Measurements from ENCODE around the gene PPP1R3G. TPM values are rescaled to one million over a fixed set of nuclear protein-coding genes. Genes with fewer than 3 reads are reported as not detected.

PPP1R3G gene
- total RNA-seq, 4 donors from 2014 or later, result 0.56 to 1.8 (median 1.3) TPM

DNA sequence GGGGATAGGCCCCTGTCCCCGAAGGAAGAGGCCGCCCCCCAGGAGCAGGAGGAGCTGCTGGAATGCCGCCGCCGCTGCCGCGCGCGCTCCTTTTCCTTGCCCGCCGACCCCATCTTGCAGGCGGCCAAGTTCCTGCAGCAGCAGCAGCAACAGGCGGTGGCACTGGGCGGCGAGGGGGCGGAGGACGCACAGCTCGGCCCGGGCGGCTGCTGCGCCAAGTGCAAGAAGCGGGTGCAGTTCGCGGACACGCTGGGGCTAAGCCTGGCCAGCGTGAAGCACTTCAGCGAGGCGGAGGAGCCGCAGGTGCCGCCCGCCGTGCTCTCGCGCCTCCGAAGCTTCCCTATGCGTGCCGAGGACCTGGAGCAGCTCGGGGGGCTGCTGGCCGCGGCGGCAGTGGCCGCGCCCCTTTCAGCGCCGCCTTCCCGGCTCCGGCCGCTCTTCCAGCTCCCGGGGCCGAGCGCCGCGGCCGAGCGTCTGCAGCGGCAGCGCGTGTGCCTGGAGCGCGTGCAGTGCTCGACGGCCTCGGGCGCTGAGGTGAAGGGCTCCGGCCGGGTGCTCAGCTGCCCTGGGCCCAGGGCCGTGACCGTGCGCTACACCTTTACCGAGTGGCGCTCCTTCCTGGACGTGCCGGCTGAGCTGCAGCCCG, 630 bp downstream of the PPP1R3G start:
- ATAC-seq (ENCODE audit: low FRiP score) (no peak), DNase-seq (ENCODE audit: low spot score) (no peak)
- TF ChIP-seq, protein P1, sequence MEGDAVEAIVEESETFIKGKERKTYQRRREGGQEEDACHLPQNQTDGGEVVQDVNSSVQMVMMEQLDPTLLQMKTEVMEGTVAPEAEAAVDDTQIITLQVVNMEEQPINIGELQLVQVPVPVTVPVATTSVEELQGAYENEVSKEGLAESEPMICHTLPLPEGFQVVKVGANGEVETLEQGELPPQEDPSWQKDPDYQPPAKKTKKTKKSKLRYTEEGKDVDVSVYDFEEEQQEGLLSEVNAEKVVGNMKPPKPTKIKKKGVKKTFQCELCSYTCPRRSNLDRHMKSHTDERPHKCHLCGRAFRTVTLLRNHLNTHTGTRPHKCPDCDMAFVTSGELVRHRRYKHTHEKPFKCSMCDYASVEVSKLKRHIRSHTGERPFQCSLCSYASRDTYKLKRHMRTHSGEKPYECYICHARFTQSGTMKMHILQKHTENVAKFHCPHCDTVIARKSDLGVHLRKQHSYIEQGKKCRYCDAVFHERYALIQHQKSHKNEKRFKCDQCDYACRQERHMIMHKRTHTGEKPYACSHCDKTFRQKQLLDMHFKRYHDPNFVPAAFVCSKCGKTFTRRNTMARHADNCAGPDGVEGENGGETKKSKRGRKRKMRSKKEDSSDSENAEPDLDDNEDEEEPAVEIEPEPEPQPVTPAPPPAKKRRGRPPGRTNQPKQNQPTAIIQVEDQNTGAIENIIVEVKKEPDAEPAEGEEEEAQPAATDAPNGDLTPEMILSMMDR (IDR thresholded peaks at IDR 0.05), result no peak

DNA sequence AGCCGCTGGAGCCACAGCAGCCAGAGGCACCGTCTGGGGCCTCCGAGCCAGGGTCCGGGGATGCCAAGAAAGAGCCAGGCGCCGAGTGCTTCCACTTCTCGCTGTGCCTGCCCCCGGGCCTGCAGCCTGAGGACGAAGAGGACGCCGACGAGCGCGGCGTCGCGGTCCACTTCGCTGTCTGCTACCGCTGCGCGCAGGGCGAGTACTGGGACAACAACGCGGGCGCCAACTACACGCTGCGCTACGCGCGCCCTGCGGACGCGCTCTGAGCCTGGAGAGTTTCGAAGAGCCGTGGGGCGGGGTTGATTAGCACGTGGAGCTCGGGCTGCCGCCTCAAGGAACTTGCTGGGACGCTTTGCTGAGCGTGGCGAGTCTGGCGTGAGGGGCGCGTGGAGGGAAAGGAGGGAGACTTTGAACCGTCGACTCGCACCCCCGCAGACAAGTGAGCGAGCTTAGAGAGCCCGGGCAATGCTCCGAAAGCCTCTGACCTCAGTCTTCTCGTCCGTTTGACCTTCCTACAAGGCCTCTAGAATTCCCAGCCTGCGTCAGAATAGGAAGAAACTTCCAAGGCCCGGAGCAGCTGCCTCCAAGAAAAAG, 1.3 kb downstream of the PPP1R3G start:
- no peak for ATAC-seq (ENCODE audit: low FRiP score)
- TF ChIP-seq, protein P1 (IDR thresholded peaks at IDR 0.05), result no peak
- no peak for DNase-seq (ENCODE audit: low spot score)

DNA sequence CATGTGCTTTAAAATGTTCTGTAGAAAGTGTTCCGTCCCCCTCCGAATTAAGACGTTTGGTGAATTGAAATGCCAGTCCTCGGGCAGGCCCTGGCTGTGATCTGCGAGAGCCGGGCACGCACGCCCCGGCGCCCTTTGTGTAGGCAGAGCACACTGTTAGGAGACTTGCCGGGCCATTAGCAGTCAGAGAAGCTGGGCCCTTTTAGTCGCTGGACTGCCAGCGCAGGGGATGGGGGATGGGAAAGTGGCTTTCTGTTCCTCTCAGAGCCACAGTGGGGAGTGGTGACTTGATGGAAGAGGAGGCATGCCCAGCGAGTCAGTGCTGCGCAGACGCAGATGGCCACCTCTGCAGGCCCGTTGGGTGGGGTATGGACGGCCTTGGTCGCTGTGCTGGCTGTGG, 2.2 kb downstream of the PPP1R3G start:
- DNase-seq (ENCODE audit: low spot score) (no peak), ATAC-seq (ENCODE audit: low FRiP score) (no peak)
- TF ChIP-seq, protein P1 (IDR thresholded peaks at IDR 0.05), result no peak

DNA sequence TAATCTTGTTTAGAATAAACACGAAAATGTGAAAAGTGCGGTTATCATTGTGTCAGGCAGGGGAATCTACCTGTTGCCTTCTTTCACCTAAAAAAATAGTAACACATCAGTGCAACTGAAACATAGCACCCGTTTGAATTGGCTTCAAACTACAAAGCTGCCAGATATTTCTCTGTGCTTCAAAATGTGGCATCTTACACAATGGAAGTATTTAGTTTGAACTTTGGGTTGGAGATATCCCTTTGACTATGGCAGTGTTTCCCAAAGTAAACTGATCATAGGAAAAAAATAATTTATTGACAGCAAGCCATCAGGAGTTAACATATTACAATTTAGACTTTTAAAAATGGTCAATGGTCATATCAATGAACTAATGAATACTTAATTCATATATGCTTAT, 3.6 kb downstream of the PPP1R3G start:
- TF ChIP-seq, protein P1 (IDR thresholded peaks at IDR 0.05), result no peak
- ATAC-seq (ENCODE audit: low FRiP score), result no peak
- no peak for DNase-seq (ENCODE audit: low spot score)

DNA sequence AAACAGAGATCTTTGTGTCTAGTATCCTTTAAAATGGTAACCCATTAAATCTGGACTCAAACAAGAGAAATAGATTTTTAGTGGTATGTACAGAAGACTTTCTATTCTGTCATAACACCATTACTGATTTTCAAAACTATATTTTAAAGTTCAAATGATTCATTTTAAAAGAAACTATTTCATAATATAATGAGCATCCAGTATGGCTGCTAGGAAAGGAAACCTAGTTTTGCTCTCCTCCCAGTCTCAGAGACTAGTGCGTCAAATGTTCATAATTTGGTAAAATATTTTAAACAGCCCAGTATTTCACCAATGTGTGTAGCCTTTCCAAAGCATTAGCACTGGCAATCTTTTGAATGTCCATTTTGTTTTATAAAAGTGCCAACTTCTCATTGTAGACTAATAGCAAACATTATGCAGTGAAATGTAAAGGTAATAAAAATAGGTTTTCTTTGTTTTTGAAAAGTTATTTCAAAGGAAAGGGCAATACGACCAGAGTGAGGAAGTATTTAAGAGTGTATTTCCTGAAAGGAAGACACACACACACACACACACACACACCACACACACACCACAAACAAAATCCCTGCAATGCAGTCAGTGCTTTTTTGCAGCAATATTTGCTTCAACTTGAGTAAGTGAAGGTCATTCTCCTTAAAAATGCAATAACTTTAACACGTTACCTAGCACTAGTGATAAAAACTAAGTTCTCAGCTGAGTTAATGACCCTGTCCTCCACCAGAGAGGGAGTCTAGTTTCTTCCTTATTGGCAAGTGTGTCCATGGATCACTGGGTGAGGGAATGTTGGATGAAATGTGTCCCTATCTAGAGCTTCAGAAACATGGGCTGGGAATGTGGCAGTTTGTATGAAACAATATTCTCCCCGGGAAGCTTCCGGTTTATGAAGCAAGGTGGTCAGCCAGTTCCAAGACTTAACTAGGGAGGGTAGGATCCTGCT, 4.6 kb downstream of the PPP1R3G start:
- ATAC-seq (ENCODE audit: low FRiP score) (no peak), DNase-seq (ENCODE audit: low spot score) (no peak)
- TF ChIP-seq, protein P1 (IDR thresholded peaks at IDR 0.05), result no peak

DNA sequence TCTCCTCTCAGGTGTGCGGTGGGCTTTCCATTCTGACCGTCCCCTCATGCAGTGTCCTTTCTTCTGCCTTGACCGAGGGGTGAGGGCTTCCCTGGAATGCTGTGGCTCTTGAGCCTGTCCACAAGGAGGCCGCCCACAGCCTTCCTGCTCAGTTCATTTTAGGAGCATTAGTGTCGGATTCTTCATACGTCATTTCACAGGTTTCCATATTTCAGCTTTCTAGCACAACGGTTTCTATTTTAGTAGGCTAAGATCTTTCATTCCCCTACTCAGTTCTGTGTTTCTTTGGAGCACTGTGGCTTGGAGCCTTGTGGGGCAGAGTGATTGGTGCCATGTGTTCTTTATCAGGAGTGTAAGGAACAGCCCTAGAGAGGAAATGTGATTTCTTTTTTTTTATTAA, 5.5 kb downstream of the PPP1R3G start:
- TF ChIP-seq, protein P1 (IDR thresholded peaks at IDR 0.05), result no peak
- DNase-seq (ENCODE audit: low spot score) (no peak), ATAC-seq (ENCODE audit: low FRiP score) (no peak)

Measured in omental fat pad (tissue), 4 donors.